BJ (cell line): ENCODE results near the gene PRCC. TPM values are rescaled to one million over a fixed set of nuclear protein-coding genes. Genes with fewer than 3 reads are reported as not detected.

ENCODE experiments used
- CTCF ChIA-PET: fragments of 350-600 bp; formaldehyde crosslinking; extraction: SDS; loops from one replicate; lab custom pipeline; 2021; ENCODE audit warnings: antibody characterized with exemption, inconsistent platforms; lab: Yijun Ruan, JAX
- POLR2A ChIA-PET: fragments of 300-600 bp; sonication (Branson Sonifier 250); formaldehyde crosslinking; extraction: SDS; loops from one replicate; lab custom pipeline; 2021; ENCODE audit warnings: antibody characterized with exemption; lab: Charles Lee
- DNase-seq: peaks from one replicate; pipeline ENCODE4 v3.0.0-alpha.2; 2011; ENCODE audit warnings: low read depth
- H3K27me3 ChIP-seq: 2 replicates; pipeline ENCODE4 v1.6.0; 2011; ENCODE audit warnings: low read length; ENCODE audit not compliant: control insufficient read depth, insufficient read depth
- H3K36me3 ChIP-seq: 2 replicates; pipeline ENCODE4 v1.5.1; 2011; ENCODE audit warnings: low read length; ENCODE audit not compliant: control insufficient read depth, insufficient read depth
- H3K4me3 ChIP-seq: 2 replicates; pipeline ENCODE4 v1.5.1; 2011; ENCODE audit warnings: low read depth, mild to moderate bottlenecking, control low read depth, low read length
- polyA plus RNA-seq: library from polyadenylated mRNA; depleted of rRNA; stranded (reverse); fragments of >200 nt; gene quantifications from 2 replicates; pipeline ENCODE4 v1.2.3, GENCODE V29; 2011
- TF ChIP-seq, protein P1 (sequence below): IDR thresholded peaks from 2 replicates; pipeline ENCODE4 v1.5.1; 2011; ENCODE audit warnings: low read depth, mild to moderate bottlenecking, control low read depth, inconsistent platforms, low read length, moderate library complexity; ENCODE audit not compliant: insufficient read depth

The PRCC gene
- polyA plus RNA-seq, 1 experiment = 93.6 TPM

GRCh38 chr1:156814571-156815260 lies 47.4 kb downstream of the PRCC start:
- no peak overlapping the region for H3K4me3 ChIP-seq
- DNase-seq = no peak
- no peaks in the 10 kb centered on the region; the same call in 1 of the 2 replicates for H3K27me3 ChIP-seq
- ChIA-PET CTCF (interaction anchor here (0.7 to 6.2 kb wide), 8 partner anchors 7 to 46 kb away, joined by 3 to 30 read pairs (median 4); partner anchors contain the start of genes INSRR and NTRK1), POLR2A (no interaction called here)
- TF ChIP-seq, protein P1, sequence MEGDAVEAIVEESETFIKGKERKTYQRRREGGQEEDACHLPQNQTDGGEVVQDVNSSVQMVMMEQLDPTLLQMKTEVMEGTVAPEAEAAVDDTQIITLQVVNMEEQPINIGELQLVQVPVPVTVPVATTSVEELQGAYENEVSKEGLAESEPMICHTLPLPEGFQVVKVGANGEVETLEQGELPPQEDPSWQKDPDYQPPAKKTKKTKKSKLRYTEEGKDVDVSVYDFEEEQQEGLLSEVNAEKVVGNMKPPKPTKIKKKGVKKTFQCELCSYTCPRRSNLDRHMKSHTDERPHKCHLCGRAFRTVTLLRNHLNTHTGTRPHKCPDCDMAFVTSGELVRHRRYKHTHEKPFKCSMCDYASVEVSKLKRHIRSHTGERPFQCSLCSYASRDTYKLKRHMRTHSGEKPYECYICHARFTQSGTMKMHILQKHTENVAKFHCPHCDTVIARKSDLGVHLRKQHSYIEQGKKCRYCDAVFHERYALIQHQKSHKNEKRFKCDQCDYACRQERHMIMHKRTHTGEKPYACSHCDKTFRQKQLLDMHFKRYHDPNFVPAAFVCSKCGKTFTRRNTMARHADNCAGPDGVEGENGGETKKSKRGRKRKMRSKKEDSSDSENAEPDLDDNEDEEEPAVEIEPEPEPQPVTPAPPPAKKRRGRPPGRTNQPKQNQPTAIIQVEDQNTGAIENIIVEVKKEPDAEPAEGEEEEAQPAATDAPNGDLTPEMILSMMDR = no peak
- no peaks in the 10 kb centered on the region for H3K36me3 ChIP-seq

GRCh38 chr1:156815307-156815826 lies 48.0 kb downstream of the PRCC start:
- peak; percentile 66 for DNase-seq
- ChIA-PET CTCF (interaction anchor here (0.7 to 6.2 kb wide), 4 partner anchors 10 to 45 kb away, joined by 3 to 30 read pairs (median 4); partner anchors contain the start of genes INSRR and NTRK1), POLR2A (no interaction called here)
- TF ChIP-seq, protein P1 = peak; percentile 19; the same call in 1 of the 2 replicates
- Histone ChIP-seq H3K27me3 (no peaks in the 10 kb centered on the region; the same call in 1 of the 2 replicates), H3K4me3 (no peak overlapping the region), H3K36me3 (no peaks in the 10 kb centered on the region)

GRCh38 chr1:156815961-156816422 lies 48.7 kb downstream of the PRCC start:
- ChIA-PET POLR2A (no interaction called here), CTCF (interaction anchor here (0.7 to 6.2 kb wide), 5 partner anchors 9 to 45 kb away, joined by 3 to 30 read pairs (median 5); partner anchors contain the start of genes INSRR and NTRK1)
- no peak for DNase-seq
- TF ChIP-seq, protein P1 = no peak
- Histone ChIP-seq H3K4me3 (no peak overlapping the region), H3K27me3 (no peaks in the 10 kb centered on the region; the same call in 1 of the 2 replicates), H3K36me3 (no peaks in the 10 kb centered on the region)

DNA sequence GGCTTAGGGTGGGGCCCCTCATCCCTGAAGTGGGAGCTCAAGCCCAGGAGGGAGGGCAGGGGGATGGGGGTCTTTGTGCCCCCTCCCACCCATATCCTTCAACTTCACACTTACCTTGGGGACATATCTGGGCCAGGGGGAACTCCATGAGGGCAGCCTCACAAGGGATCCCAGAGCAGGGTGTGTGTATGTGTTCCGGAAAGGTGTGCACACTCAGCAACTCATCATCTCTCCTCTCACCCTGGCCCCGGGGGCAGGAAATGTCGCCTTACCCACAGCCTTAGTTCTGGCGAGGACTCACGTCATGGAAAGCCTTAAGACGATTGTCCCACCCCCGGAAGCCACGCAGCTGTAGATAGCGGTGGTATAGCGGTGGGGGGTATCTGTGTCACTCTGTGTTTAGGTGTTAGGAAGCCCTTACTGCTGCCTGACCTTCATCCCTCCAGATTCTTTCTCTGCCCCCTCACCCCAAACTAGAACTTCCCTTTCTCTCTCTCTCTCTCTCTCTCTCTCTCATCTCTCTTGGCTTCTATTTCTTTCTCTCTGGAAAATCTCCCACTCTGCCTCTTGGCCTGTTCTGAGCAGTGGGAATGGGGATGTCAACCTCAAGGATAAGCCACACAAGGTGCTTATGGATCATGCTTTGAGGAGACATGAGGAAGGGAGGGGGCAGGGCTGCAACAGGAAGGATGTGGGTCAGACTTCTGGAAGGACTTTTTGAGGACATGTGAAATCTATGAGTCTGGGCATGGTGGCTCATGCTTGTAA lies 49.4 kb downstream of the PRCC start, which contains the start of gene SH2D2A:
Gene SH2D2A, minus strand, starts transcription at position 288 of the 768 bp plus-strand sequence. Its CDS starts 140 bp downstream, at position 148.
- TF ChIP-seq, protein P1 = no peak
- Histone ChIP-seq H3K27me3 (peaks cover 3% of the 10 kb centered on the region; the same call in 1 of the 2 replicates), H3K36me3 (no peaks in the 10 kb centered on the region), H3K4me3 (no peak within 1 kb of the TSS)
- ChIA-PET CTCF (interaction anchor here (0.6 to 2.6 kb wide), 5 partner anchors 8 to 22 kb away, joined by 3 to 8 read pairs (median 3); no protein-coding TSS in a partner anchor), POLR2A (no interaction called here)
- DNase-seq = no peak
